ENCODE results near the gene PKN2.

DNA sequence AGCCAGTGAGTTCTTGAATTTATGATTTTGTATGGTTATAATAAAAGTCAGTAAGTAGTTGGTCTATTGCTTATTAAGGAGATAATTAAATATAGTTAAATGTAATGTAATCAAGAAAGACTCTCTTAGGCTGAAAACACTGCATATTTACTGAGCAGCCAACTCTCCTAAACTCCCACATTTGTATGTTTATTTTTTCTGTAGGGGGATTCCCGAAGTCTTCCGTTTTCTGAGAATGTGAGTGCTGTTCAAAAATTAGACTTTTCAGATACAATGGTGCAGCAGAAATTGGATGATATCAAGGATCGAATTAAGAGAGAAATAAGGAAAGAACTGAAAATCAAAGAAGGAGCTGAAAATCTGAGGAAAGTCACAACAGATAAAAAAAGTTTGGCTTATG, 56.7 kb downstream of the PKN2 start:
- TF ChIP-seq MYC (IDR thresholded peaks at IDR 0.05; ENCODE audit: low read depth, low read length) (no peak), MYC (CRISPR knock-in tag; IDR thresholded peaks at IDR 0.05; ENCODE audit: borderline replicate concordance, low read depth) (no peak), RAD21 (CRISPR knock-in tag; conservative IDR thresholded peaks at IDR 0.05 in 1 of 2, IDR thresholded peaks at IDR 0.05 in 1 of 2) (no peak), ZBTB1 (CRISPR knock-in tag; IDR thresholded peaks at IDR 0.05; ENCODE audit: borderline replicate concordance, low read depth) (no peak)

Measured in K562 (cell line).